Measurements from ENCODE around the gene FCER2.
"Not testable (repeated sequence)": the region's sequence is repeated elsewhere in the genome, so short reads cannot be mapped to it uniquely, and the experiment has no call there.

The FCER2 gene

GRCh38 chr19:7645163-7645562, 56.8 kb downstream of the FCER2 start:
- Histone ChIP-seq H3K9me3 (replicated peaks in 1 of 11) (peaks cover 0 to 14% (median 0%) of the 10 kb centered on the region in 11 experiments; a peak in 3 of 22 replicates), H3K27ac (peak overlapping the region in 8 of 11 experiments; percentile 33 to 81 (median 60); a peak in 13 of 22 replicates), H3K4me3 (no peak overlapping the region), H3K4me2 (peak overlapping the region in 8 of 11 experiments; percentile 31 to 83 (median 71); a peak in 16 of 22 replicates), H3K36me3 (peaks cover 18 to 77% (median 58%) of the 10 kb centered on the region in 11 experiments; a peak in 19 of 22 replicates), H3K9ac (peak overlapping the region in 9 of 11 experiments; percentile 27 to 71 (median 58); a peak in 14 of 22 replicates), H3K4me1 (peaks cover 0 to 35% (median 23%) of the 10 kb centered on the region in 10 experiments; a peak in 14 of 20 replicates), H3K27me3 (no peaks in the 10 kb centered on the region), H4K20me1 (peaks cover 0 to 22% (median under 1%) of the 10 kb centered on the region in 11 experiments; a peak in 8 of 22 replicates)
- TF ChIP-seq Cebpa-rat (IDR thresholded peaks at IDR 0.05): peak in 1 of 11 experiments; percentile 26; a peak in 1 of 22 replicates

DNA sequence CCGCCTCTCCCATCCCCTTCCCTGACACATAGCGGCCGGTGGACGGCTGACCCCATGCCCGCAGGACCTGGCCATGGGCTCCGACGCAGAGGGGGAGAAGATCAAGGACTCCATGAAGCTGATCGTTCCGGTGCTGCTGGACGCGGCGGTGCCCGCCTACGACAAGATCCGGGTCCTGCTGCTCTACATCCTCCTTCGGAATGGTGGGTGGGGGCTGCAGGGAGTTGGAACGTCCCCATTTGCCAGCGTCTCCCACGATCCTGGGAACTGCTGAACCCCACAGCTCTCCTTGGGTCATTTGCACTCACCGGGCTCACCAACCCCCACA, 57.4 kb downstream of the FCER2 start:
- H3K4me1 ChIP-seq: peaks cover 0 to 38% (median 24%) of the 10 kb centered on the region in 10 experiments; a peak in 14 of 20 replicates
- H3K27ac ChIP-seq: peak overlapping the region in 6 of 11 experiments; percentile 33 to 81 (median 68); a peak in 9 of 22 replicates
- H3K9ac ChIP-seq: peak overlapping the region in 5 of 11 experiments; percentile 45 to 71 (median 62); a peak in 8 of 22 replicates
- H3K36me3 ChIP-seq: peaks cover 18 to 84% (median 58%) of the 10 kb centered on the region in 11 experiments; a peak in 19 of 22 replicates
- peaks cover 0 to 14% (median 0%) of the 10 kb centered on the region in 11 experiments; a peak in 3 of 22 replicates for H3K9me3 ChIP-seq (replicated peaks in 1 of 11)
- H3K4me2 ChIP-seq: peak overlapping the region in 6 of 11 experiments; percentile 67 to 83 (median 78); a peak in 10 of 22 replicates
- no peak overlapping the region for H3K4me3 ChIP-seq
- H4K20me1 ChIP-seq: peaks cover 0 to 29% (median 4%) of the 10 kb centered on the region in 11 experiments; a peak in 10 of 22 replicates
- H3K27me3 ChIP-seq: no peaks in the 10 kb centered on the region
- no peak for TF ChIP-seq Cebpa-rat (IDR thresholded peaks at IDR 0.05)

GRCh38 chr19:7643629-7644549, 58.0 kb downstream of the FCER2 start:
- H3K27me3 ChIP-seq: not testable (repeated sequence)
- H3K36me3 ChIP-seq: peaks cover 18 to 88% (median 58%) of the 10 kb centered on the region in 11 experiments; a peak in 19 of 22 replicates

GRCh38 chr19:7643031-7643415, 58.9 kb downstream of the FCER2 start:
- no peaks in the 10 kb centered on the region for H3K27me3 ChIP-seq
- no peak overlapping the region for H3K4me3 ChIP-seq
- H3K36me3 ChIP-seq: peaks cover 18 to 93% (median 58%) of the 10 kb centered on the region in 11 experiments; a peak in 19 of 22 replicates
- peaks cover 0 to 39% (median 6%) of the 10 kb centered on the region in 11 experiments; a peak in 12 of 22 replicates for H4K20me1 ChIP-seq
- TF ChIP-seq Cebpa-rat (IDR thresholded peaks at IDR 0.05): no peak
- no peak overlapping the region for H3K9ac ChIP-seq
- peaks cover 6 to 53% (median 31%) of the 10 kb centered on the region in 10 experiments; a peak in 18 of 20 replicates for H3K4me1 ChIP-seq
- H3K27ac ChIP-seq: no peak overlapping the region
- H3K4me2 ChIP-seq: no peak overlapping the region
- peaks cover 0 to 14% (median 0%) of the 10 kb centered on the region in 11 experiments; a peak in 3 of 22 replicates for H3K9me3 ChIP-seq (replicated peaks in 1 of 11)

More at GRCh38 chr19:7643629-7644549, 58.0 kb downstream of the FCER2 start:
- Histone ChIP-seq H3K4me2 (peak overlapping the region in 5 of 11 experiments; percentile 67 to 83 (median 81); a peak in 9 of 22 replicates), H4K20me1 (peaks cover 0 to 35% (median 4%) of the 10 kb centered on the region in 11 experiments; a peak in 12 of 22 replicates), H3K4me1 (peaks cover 0 to 44% (median 26%) of the 10 kb centered on the region in 10 experiments; a peak in 14 of 20 replicates), H3K9me3 (replicated peaks in 1 of 11) (peaks cover 0 to 14% (median 0%) of the 10 kb centered on the region in 11 experiments; a peak in 3 of 22 replicates), H3K27ac (peak overlapping the region in 1 of 11 experiments; percentile 81; a peak in 1 of 22 replicates)
- H3K4me3 ChIP-seq, H3K9ac ChIP-seq: not testable (repeated sequence)

GRCh38 chr19:7642295-7643030, 59.5 kb downstream of the FCER2 start:
- TF ChIP-seq Cebpa-rat (IDR thresholded peaks at IDR 0.05): no peak
- Histone ChIP-seq H3K4me2 (no peak overlapping the region), H3K9ac (no peak overlapping the region), H3K27ac (no peak overlapping the region), H3K27me3 (no peaks in the 10 kb centered on the region), H3K9me3 (replicated peaks in 1 of 11) (peaks cover 0 to 14% (median 0%) of the 10 kb centered on the region in 11 experiments; a peak in 3 of 22 replicates), H3K4me3 (no peak overlapping the region), H4K20me1 (peaks cover 0 to 39% (median 6%) of the 10 kb centered on the region in 11 experiments; a peak in 12 of 22 replicates), H3K36me3 (peaks cover 16 to 87% (median 56%) of the 10 kb centered on the region in 11 experiments; a peak in 19 of 22 replicates), H3K4me1 (peaks cover 11 to 58% (median 37%) of the 10 kb centered on the region in 10 experiments; a peak in 19 of 20 replicates)

DNA sequence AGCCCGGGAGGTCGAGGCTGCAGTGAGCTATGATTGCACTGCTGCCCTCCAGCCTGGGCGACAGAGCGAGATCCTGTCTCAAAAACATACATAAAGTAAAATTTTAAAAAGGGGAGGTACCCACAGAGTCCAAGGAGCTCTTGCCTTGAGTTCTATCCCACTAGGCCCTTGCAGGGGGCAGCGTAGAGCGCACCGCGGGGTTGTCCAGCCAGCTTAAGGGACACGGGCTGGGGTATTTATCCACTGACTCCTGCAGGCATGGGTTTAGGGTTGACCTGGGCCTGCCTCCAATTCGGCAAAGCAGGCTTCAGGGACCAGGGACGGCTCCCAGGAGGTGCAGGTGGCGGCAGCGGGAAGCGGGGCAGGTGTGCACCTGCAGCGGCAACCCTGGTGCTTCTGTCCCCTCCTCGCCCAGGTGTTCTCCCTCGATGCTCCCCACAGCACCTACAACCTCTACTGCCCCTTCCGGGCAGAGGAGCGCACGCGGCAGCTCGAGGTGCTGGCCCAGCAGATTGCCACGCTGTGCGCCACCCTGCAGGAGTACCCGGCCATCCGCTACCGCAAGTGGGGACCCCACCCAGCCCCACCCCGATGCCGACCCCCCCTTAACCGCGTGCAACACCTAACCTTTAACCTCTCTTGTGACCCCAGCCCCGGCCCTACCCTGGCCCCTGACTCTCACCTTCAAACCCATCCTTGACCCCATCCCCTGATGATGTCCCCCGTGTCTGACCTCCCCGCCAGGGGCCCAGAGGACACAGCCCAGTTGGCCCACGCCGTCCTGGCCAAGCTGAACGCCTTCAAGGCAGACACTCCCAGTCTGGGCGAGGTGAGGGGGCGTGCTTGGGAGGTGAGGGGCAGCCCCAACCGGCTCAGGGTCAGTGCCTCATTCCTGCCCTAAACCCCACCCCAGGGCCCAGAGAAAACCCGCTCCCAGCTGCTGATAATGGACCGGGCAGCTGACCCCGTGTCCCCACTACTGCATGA, 60.3 kb downstream of the FCER2 start:
- Histone ChIP-seq H4K20me1 (peaks cover 0 to 39% (median 6%) of the 10 kb centered on the region in 11 experiments; a peak in 12 of 22 replicates), H3K4me1 (peaks cover 16 to 57% (median 40%) of the 10 kb centered on the region in 10 experiments), H3K4me3 (no peak overlapping the region), H3K9ac (no peak overlapping the region), H3K27ac (no peak overlapping the region), H3K27me3 (no peaks in the 10 kb centered on the region), H3K4me2 (no peak overlapping the region), H3K36me3 (peaks cover 10 to 79% (median 48%) of the 10 kb centered on the region in 11 experiments; a peak in 18 of 22 replicates), H3K9me3 (replicated peaks in 1 of 11) (peaks cover 0 to 14% (median 0%) of the 10 kb centered on the region in 11 experiments; a peak in 3 of 22 replicates)
- no peak for TF ChIP-seq Cebpa-rat (IDR thresholded peaks at IDR 0.05)

DNA sequence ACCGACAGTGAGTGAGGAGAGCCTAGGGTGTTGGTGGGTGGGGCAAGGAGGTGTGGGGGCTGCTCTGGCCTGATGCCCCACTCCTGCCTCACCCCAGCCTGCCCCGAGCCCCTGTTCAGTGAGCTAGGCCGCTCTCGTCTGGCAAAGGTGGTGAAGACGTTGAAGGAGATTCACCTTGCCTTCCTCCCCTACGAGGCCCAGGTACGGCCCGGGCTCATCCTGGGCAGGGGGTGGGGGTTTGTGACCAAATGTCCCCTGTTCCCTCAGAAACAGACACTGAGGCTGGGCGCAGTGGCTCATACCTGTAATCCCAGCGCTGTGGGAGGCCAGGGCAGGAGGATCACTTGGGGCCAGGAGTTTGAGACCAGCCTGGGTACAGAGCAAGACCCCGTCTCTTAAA, 61.1 kb downstream of the FCER2 start:
- TF ChIP-seq Cebpa-rat (IDR thresholded peaks at IDR 0.05): no peak

More for the DNA sequence above, 61.1 kb downstream of the FCER2 start:
- Histone ChIP-seq H3K9ac (no peak overlapping the region), H3K4me2 (no peak overlapping the region), H3K36me3 (peaks cover 10 to 71% (median 40%) of the 10 kb centered on the region in 11 experiments; a peak in 18 of 22 replicates), H4K20me1 (peaks cover 0 to 31% (median 6%) of the 10 kb centered on the region in 11 experiments; a peak in 12 of 22 replicates), H3K4me1 (peaks cover 23 to 57% (median 42%) of the 10 kb centered on the region in 10 experiments), H3K9me3 (replicated peaks in 1 of 11) (peaks cover 0 to 14% (median 0%) of the 10 kb centered on the region in 11 experiments; a peak in 3 of 22 replicates), H3K4me3 (no peak overlapping the region), H3K27me3 (no peaks in the 10 kb centered on the region), H3K27ac (no peak overlapping the region)
